A673 (cell line): ENCODE data around the gene VAMP5. TPM values are rescaled to one million over a fixed set of nuclear protein-coding genes. Genes with fewer than 3 reads are reported as not detected.
"Not testable (repeated sequence)": the region's sequence is repeated elsewhere in the genome, so short reads cannot be mapped to it uniquely, and the experiment has no call there.

Source experiments
- BruUV-seq: library from RNA; stranded (reverse); fragments of 400-500 nt; replicated peaks from 2 replicates; lab custom pipeline; 2021; lab: Mats Ljungman, UMichigan
- CTCF ChIA-PET: fragments of 300-600 bp; sonication (Branson Sonifier 250); formaldehyde crosslinking; loops from one replicate; lab custom pipeline; 2022; ENCODE audit warnings: antibody characterized with exemption; lab: Charles Lee
- POLR2A ChIA-PET: fragments of 300-600 bp; sonication (Branson Sonifier 250); formaldehyde crosslinking; loops from one replicate; lab custom pipeline; 2022; ENCODE audit warnings: antibody characterized with exemption; ENCODE audit not compliant: low non-redundant PET; lab: Charles Lee
- DNase-seq: peaks from one replicate; pipeline ENCODE4 v3.0.0-alpha.2; 2015; ENCODE audit warnings: low spot score
- H3K27ac ChIP-seq: fragments of 200-600 bp; sonication (generic); 2 replicates; pipeline ENCODE4 v1.5.1; 2016; ENCODE audit warnings: mixed run types, low read depth, mild to moderate bottlenecking, mixed read lengths, antibody characterized with exemption, low read length; ENCODE audit not compliant: poor library complexity, severe bottlenecking
- H3K27me3 ChIP-seq: fragments of 200-600 bp; sonication (generic); replicated peaks from 2 replicates; pipeline ENCODE4 v1.6.1; 2017; ENCODE audit warnings: mixed run types, low read depth, mild to moderate bottlenecking, mixed read lengths, antibody characterized with exemption, low read length; ENCODE audit not compliant: insufficient read depth, poor library complexity
- H3K36me3 ChIP-seq: fragments of 200-600 bp; sonication (generic); 2 replicates; pipeline ENCODE4 v1.6.1; 2016; ENCODE audit warnings: mixed run types, mild to moderate bottlenecking, mixed read lengths, antibody characterized with exemption, low read length; ENCODE audit not compliant: insufficient read depth, poor library complexity, severe bottlenecking
- H3K4me1 ChIP-seq: fragments of 200-600 bp; sonication (generic); 2 replicates; pipeline ENCODE4 v1.6.1; 2017; ENCODE audit warnings: mixed run types, mild to moderate bottlenecking, mixed read lengths, antibody characterized with exemption, low read length; ENCODE audit not compliant: insufficient read depth, poor library complexity, severe bottlenecking
- H3K4me3 ChIP-seq: fragments of 200-600 bp; sonication (generic); 2 replicates; pipeline ENCODE4 v1.5.1; 2016; ENCODE audit warnings: low read depth, mixed run types, mild to moderate bottlenecking, mixed read lengths, low read length; ENCODE audit not compliant: poor library complexity, severe bottlenecking
- H3K9me3 ChIP-seq: fragments of 200-600 bp; sonication (generic); 2 replicates; pipeline ENCODE4 v1.6.1; 2016; ENCODE audit warnings: mixed run types, low read depth, mild to moderate bottlenecking, mixed read lengths, antibody characterized with exemption, low read length; ENCODE audit not compliant: poor library complexity, severe bottlenecking
- CTCF ChIP-seq: fragments of 300-800, 200-600 bp; sonication (generic); conservative IDR thresholded peaks from 2 replicates; pipeline ENCODE4 v1.5.1; 2017; ENCODE audit warnings: low read depth, mild to moderate bottlenecking, antibody characterized with exemption, low read length, moderate library complexity, mixed read lengths
- EZH2 ChIP-seq: fragments of 200-600 bp; sonication (generic); IDR thresholded peaks from 2 replicates; pipeline ENCODE4 v1.6.1; 2017; ENCODE audit warnings: borderline replicate concordance, low read depth, mild to moderate bottlenecking, mixed read lengths, antibody characterized with exemption, low read length; ENCODE audit not compliant: poor library complexity, severe bottlenecking
- intact Hi-C: fragments of 100-400 bp; cut with micrococcal nuclease; formaldehyde crosslinking; loops from one replicate; pipeline ENCODE4 v1.10.0; 2022; ENCODE audit not compliant: unreplicated experiment
- total RNA-seq: library from RNA; stranded (reverse); gene quantifications from 2 replicates; pipeline ENCODE4 v1.2.3, GENCODE V29; 2021

Gene VAMP5
- total RNA-seq, 1 experiment from 2014 or later = 2.1 TPM

GRCh38 chr2:85601771-85602475 lies 17.7 kb downstream of the VAMP5 start:
- no peak for DNase-seq
- peaks cover 14% of the 10 kb centered on the region for H3K36me3 ChIP-seq
- TF ChIP-seq CTCF = no peak
- no peak for TF ChIP-seq EZH2
- peak overlapping the region; percentile 57 for H3K27ac ChIP-seq
- no peaks in the 10 kb centered on the region for H3K9me3 ChIP-seq
- ChIA-PET POLR2A (no interaction called here), CTCF (no interaction called here)
- H3K4me1 ChIP-seq = peaks cover 11% of the 10 kb centered on the region
- peak overlapping the region; percentile 64 for H3K4me3 ChIP-seq
- no peaks in the 10 kb centered on the region for H3K27me3 ChIP-seq
- no TSS peak for BruUV-seq
- intact Hi-C loops = no loop called here

GRCh38 chr2:85602476-85603234 lies 18.4 kb downstream of the VAMP5 start, which contains the start of gene TMEM150A:
TMEM150A (minus strand) TSS chr2:85602698; CDS start chr2:85601948, 750 bp downstream.
- Histone ChIP-seq H3K9me3 (no peaks in the 10 kb centered on the region), H3K27ac (peak within 1 kb of the TSS; percentile 57), H3K27me3 (no peaks in the 10 kb centered on the region), H3K4me3 (peak within 1 kb of the TSS; percentile 64), H3K36me3 (peaks cover 8% of the 10 kb centered on the region), H3K4me1 (peaks cover 11% of the 10 kb centered on the region)
- DNase-seq = peak; percentile 95
- ChIA-PET POLR2A (no interaction called here), CTCF (no interaction called here)
- TF ChIP-seq EZH2 (no peak), CTCF (peak; percentile 18; the same call in 1 of the 2 replicates)
- no TSS peak for BruUV-seq
- intact Hi-C loops = no loop called here

GRCh38 chr2:85604133-85604444 lies 19.9 kb downstream of the VAMP5 start:
- not testable (repeated sequence) for H3K4me3 ChIP-seq, BruUV-seq

More at GRCh38 chr2:85604133-85604444, 19.9 kb downstream of the VAMP5 start:
- H3K27ac ChIP-seq, DNase-seq, POLR2A ChIA-PET, H3K9me3 ChIP-seq, H3K27me3 ChIP-seq, intact Hi-C loops: not testable (repeated sequence)
- CTCF ChIA-PET = interaction anchor here (0.6 kb wide), 1 partner anchor 33 kb away, joined by 3 read pairs; no protein-coding TSS in a partner anchor
- Histone ChIP-seq H3K4me1 (peaks cover 11% of the 10 kb centered on the region), H3K36me3 (peaks cover 15% of the 10 kb centered on the region)
